ENCODE measurements around the gene CCDC40. TPM values are rescaled to one million over a fixed set of nuclear protein-coding genes. Genes with fewer than 3 reads are reported as not detected.

Gene CCDC40
- total RNA-seq, 2 donors from 2014 or later = 1.2 to 3.6 TPM

DNA sequence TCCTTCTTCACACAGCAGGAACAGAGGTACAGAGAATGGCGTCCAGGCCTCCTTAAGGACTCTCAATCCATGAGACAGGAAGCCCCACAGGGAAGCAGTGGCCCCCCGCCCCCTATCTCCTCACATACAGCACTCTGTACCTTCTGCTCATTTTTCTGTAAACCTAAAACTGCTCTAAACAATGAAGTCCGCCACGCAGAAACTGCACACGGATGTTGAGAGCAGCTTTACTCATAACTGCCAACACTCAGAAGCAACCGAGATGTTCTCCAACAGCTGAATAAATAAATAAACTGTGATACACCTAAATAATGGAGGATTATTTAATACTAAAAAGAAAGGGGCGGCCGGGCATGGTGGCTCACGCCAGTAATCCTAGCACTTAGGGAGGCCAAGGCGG, 10.6 kb upstream of the CCDC40 start:
- TF ChIP-seq, protein P1, sequence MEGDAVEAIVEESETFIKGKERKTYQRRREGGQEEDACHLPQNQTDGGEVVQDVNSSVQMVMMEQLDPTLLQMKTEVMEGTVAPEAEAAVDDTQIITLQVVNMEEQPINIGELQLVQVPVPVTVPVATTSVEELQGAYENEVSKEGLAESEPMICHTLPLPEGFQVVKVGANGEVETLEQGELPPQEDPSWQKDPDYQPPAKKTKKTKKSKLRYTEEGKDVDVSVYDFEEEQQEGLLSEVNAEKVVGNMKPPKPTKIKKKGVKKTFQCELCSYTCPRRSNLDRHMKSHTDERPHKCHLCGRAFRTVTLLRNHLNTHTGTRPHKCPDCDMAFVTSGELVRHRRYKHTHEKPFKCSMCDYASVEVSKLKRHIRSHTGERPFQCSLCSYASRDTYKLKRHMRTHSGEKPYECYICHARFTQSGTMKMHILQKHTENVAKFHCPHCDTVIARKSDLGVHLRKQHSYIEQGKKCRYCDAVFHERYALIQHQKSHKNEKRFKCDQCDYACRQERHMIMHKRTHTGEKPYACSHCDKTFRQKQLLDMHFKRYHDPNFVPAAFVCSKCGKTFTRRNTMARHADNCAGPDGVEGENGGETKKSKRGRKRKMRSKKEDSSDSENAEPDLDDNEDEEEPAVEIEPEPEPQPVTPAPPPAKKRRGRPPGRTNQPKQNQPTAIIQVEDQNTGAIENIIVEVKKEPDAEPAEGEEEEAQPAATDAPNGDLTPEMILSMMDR (IDR thresholded peaks at IDR 0.05) = no peak
- Histone ChIP-seq H3K27me3 (no peaks in the 10 kb centered on the region), H3K4me3 (no peak overlapping the region), H3K36me3 (no peaks in the 10 kb centered on the region), H3K9me3 (no peaks in the 10 kb centered on the region), H3K9ac (ENCODE audit: low read depth in 2 of 2, low read length in 2 of 2) (no peak overlapping the region), H3K27ac (peak overlapping the region; percentile 13), H3K4me1 (peaks cover 14% of the 10 kb centered on the region)
- DNase-seq = no peak
- intact Hi-C loops (cut with DNase I) = no loop called here

DNA sequence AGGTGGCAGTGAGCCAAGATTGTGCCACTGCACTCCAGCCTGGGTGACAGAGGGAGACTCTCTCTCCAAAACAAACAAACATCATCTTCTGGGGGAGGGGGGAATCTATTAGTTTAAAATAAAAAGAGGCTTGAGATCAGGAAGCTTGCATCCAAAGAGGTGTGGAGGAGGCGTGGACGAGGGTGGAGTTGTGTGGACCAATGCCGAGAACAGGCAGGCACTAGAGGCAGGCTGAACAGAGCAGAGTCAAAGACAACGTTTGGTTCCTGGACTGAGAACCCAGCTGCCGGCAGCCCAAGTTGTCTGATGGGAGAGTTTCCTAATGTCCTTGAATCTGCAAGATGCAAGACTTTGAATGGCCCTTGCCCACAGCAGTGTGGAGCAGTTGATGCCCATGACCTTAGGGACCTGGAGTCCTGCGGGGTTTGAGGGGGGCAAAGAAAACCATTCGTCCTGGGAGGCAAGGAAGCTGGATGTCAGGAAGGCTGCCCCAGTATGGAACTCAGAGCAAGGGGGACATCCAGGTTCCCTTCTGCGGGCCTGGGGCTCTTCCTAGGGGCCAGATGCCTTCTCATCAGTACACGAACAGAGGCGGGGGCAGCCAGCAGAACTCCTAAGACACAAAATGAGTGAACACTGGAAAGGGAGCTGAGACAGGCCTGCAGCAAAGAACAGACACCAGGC, 9.9 kb upstream of the CCDC40 start:
- DNase-seq = peak; percentile 53
- Histone ChIP-seq H3K27me3 (no peaks in the 10 kb centered on the region), H3K27ac (no peak overlapping the region), H3K36me3 (no peaks in the 10 kb centered on the region), H3K9me3 (no peaks in the 10 kb centered on the region), H3K4me3 (no peak overlapping the region), H3K4me1 (peaks cover 16% of the 10 kb centered on the region), H3K9ac (ENCODE audit: low read depth in 2 of 2, low read length in 2 of 2) (no peak overlapping the region)
- TF ChIP-seq, protein P1 (IDR thresholded peaks at IDR 0.05) = no peak
- intact Hi-C loops (cut with DNase I) = no loop called here

DNA sequence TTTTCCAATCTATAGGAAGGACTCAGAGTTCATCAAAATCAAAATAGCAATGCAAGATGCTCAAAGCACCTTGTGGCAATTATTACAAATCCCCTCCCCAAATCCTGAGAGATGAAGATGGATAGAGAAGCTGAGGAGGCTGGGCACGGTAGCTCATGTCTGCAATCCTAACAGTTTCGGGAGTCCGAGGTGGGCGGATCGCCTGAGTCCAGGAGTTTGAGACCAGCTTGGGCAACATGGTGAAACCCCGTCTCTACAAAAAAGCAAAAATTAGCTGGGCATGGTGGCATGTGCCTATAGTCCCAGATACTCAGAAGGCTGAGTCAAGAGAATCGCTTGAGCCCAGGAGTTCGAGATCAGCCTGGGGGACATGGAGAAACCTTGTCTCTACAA, 9.4 kb upstream of the CCDC40 start:
- intact Hi-C loops (cut with DNase I) = no loop called here
- peaks cover 17% of the 10 kb centered on the region for H3K4me1 ChIP-seq
- DNase-seq = no peak

DNA sequence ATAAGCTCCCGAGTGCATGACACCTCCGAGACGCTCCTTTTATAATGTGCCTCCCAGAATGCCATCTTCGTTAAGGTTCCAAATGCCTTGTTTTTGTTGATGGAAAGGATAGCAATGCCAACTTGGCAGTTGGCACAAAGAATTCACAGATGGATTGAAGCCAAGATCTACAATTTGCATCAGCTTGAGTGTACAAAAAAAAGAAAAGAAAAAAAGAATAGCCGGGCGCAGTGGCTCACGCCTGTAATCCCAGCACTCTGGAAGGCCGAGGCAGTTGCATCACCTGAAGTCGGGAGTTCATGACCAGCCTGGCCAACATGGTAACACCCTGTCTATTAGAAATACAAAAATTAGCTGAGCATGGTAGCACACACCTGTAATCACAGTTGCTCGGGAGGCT, 8.4 kb upstream of the CCDC40 start:
- TF ChIP-seq, protein P1 (IDR thresholded peaks at IDR 0.05) = no peak

More for the DNA sequence above, 9.4 kb upstream of the CCDC40 start:
- Histone ChIP-seq H3K27me3 (no peaks in the 10 kb centered on the region), H3K27ac (no peak overlapping the region), H3K9ac (ENCODE audit: low read depth in 2 of 2, low read length in 2 of 2) (no peak overlapping the region), H3K36me3 (no peaks in the 10 kb centered on the region), H3K9me3 (no peaks in the 10 kb centered on the region), H3K4me3 (no peak overlapping the region)
- TF ChIP-seq, protein P1 (IDR thresholded peaks at IDR 0.05) = no peak

DNA sequence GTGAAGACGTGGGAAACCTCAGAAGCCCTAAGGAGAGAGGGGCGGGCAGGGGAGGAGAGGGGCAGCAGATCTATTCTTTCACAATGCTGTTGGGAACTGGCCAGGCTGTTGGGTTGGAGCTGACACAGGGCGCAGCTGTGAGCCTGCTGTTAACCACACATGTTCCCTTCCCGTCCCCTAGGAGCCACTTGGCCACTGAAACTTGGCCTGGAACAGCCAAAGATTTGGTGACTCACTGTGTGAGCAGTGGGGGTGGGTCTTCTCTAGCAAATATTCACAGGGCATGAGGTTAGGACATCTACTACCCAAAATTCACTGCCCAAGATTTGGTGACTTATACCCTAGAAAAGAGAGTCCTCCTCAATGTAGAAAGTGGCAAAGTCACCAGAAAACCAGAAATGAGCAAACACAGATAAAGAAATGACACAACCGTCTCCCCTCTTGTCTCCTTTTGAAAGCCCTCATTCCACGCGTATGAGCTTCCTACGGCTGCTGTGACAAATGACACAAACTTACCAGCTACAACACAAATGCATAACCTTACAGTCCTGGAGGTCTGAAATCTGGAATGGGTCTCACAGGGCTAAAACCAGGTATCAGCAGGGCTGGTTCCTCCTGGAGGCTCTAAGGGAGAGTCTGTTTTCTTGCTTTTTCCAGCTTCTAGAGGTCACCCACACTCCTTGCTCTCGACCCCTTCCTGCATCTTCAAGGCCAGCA, 7.0 kb upstream of the CCDC40 start:
- intact Hi-C loops (cut with DNase I) = no loop called here
- H3K27ac ChIP-seq = peak overlapping the region; percentile 3
- no peaks in the 10 kb centered on the region for H3K27me3 ChIP-seq
- TF ChIP-seq, protein P1 (IDR thresholded peaks at IDR 0.05) = no peak
- peak overlapping the region in 1 of 2 donors; percentile 12 for H3K9ac ChIP-seq (ENCODE audit: low read depth in 2 of 2, low read length in 2 of 2)
- no peaks in the 10 kb centered on the region for H3K9me3 ChIP-seq
- H3K36me3 ChIP-seq = no peaks in the 10 kb centered on the region
- no peak overlapping the region for H3K4me3 ChIP-seq
- peaks cover 7% of the 10 kb centered on the region for H3K4me1 ChIP-seq
- peak; percentile 66 for DNase-seq

More for the DNA sequence above, 8.4 kb upstream of the CCDC40 start:
- no peak overlapping the region for H3K27ac ChIP-seq
- H3K4me3 ChIP-seq = no peak overlapping the region
- no peaks in the 10 kb centered on the region for H3K36me3 ChIP-seq
- H3K27me3 ChIP-seq = no peaks in the 10 kb centered on the region
- intact Hi-C loops (cut with DNase I) = no loop called here
- H3K9ac ChIP-seq (ENCODE audit: low read depth in 2 of 2, low read length in 2 of 2) = no peak overlapping the region
- DNase-seq = no peak
- H3K4me1 ChIP-seq = peaks cover 17% of the 10 kb centered on the region
- no peaks in the 10 kb centered on the region for H3K9me3 ChIP-seq
